Glutamatergic neuron (in vitro differentiated cells): ENCODE results near the gene PTPN4. TPM values are rescaled to one million over a fixed set of nuclear protein-coding genes. Genes with fewer than 3 reads are reported as not detected.
"Not testable (repeated sequence)": the region's sequence is repeated elsewhere in the genome, so short reads cannot be mapped to it uniquely, and the experiment has no call there.

Source experiments
- DNase-seq: peaks from one replicate; pipeline ENCODE4 v3.0.0; 2022
- H3K27ac Mint-ChIP-seq: one replicate; pipeline ENCODE4 v1.8.0; 2020; ENCODE audit warnings: mild to moderate bottlenecking, mixed read lengths, inconsistent platforms; ENCODE audit not compliant: unreplicated experiment
- H3K27me3 Mint-ChIP-seq: one replicate; pipeline ENCODE4 v1.8.0; 2020; ENCODE audit warnings: mild to moderate bottlenecking, moderate library complexity, mixed read lengths, inconsistent platforms; ENCODE audit not compliant: unreplicated experiment
- H3K36me3 Mint-ChIP-seq: one replicate; pipeline ENCODE4 v1.8.0; 2020; ENCODE audit warnings: mild to moderate bottlenecking, mixed read lengths, inconsistent platforms; ENCODE audit not compliant: unreplicated experiment
- H3K4me1 Mint-ChIP-seq: one replicate; pipeline ENCODE4 v1.8.0; 2020; ENCODE audit warnings: mild to moderate bottlenecking, low read depth, mixed read lengths, inconsistent platforms; ENCODE audit not compliant: unreplicated experiment
- H3K4me3 Mint-ChIP-seq: one replicate; pipeline ENCODE4 v1.8.0; 2020; ENCODE audit warnings: mild to moderate bottlenecking, mixed read lengths, inconsistent platforms; ENCODE audit not compliant: unreplicated experiment
- H3K9me3 Mint-ChIP-seq: one replicate; pipeline ENCODE4 v1.8.0; 2020; ENCODE audit warnings: mild to moderate bottlenecking, moderate library complexity, mixed read lengths, inconsistent platforms; ENCODE audit not compliant: unreplicated experiment
- CTCF ChIP-seq: fragments of 200-600 bp; sonication (generic); IDR thresholded peaks from one replicate; pipeline ENCODE4 v1.5.0; 2021; ENCODE audit not compliant: partially characterized antibody, unreplicated experiment
- total RNA-seq: library from RNA; stranded (reverse); fragmentation: NEBNext Ultra II Directional; extraction: Animal tissue kit (Norgen Biotek cat#: 25700); gene quantifications from one replicate; pipeline ENCODE4 v1.2.1, GENCODE V29; 2021; ENCODE audit not compliant: unreplicated experiment

The PTPN4 gene
- total RNA-seq, 1 donor from 2014 or later = 91.7 TPM

- Mint-ChIP-seq H3K27ac (no peak overlapping the region), H3K9me3 (peaks cover 2% of the 10 kb centered on the region)
- no peak for TF ChIP-seq CTCF
Observed at GRCh38 chr2:119982506-119982905, 222.8 kb downstream of the PTPN4 start.

DNA sequence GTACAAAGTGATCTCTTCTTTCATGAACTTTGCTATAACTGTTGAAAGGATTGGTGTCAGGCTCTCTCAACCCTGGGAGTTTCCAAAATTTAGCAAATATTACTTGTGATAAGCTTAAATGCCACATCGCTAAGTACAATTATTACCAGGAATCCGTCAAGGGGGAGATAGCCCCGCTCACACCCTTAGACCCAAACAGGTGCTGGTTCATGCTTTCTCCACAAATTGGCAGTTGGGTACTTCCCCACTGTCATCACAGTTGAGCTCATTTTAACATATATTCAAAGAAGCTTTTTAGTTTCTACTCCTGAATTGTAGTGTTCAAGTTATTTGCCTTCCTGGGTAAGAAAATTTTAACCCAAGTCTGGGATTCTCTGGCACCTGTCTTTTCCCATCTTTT, 223.4 kb downstream of the PTPN4 start:
- H3K4me1 Mint-ChIP-seq = no peaks in the 10 kb centered on the region
- H3K36me3 Mint-ChIP-seq = no peaks in the 10 kb centered on the region
- H3K4me3 Mint-ChIP-seq = no peak overlapping the region
- peaks cover 4% of the 10 kb centered on the region for H3K9me3 Mint-ChIP-seq
- TF ChIP-seq CTCF = no peak
- no peak for DNase-seq
- no peak overlapping the region for H3K27ac Mint-ChIP-seq
- peaks cover 1% of the 10 kb centered on the region for H3K27me3 Mint-ChIP-seq

More at GRCh38 chr2:119982506-119982905, 222.8 kb downstream of the PTPN4 start:
- Mint-ChIP-seq H3K4me1 (no peaks in the 10 kb centered on the region), H3K27me3 (peaks cover 1% of the 10 kb centered on the region), H3K36me3 (no peaks in the 10 kb centered on the region), H3K4me3 (no peak overlapping the region)
- DNase-seq = no peak

DNA sequence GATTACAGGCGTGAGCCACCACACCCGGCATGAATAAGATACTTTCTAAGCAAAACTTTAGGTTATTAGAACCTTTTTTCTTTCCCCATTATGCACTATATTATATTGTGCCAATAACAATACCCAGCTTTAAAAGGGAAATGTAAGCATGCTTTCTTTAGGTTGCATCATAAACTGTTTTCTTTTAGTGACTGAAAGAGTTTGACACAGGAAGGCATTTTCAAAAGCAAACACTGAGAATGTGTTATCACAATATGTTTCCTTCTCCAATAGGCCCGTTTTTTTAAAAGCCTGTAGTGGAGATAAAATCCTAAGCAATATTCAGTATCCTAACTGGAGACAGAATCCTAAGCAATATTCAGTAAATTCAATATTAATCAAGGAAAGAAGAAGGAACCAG, 236.4 kb downstream of the PTPN4 start:
- no peaks in the 10 kb centered on the region for H3K36me3 Mint-ChIP-seq
- no peak overlapping the region for H3K4me3 Mint-ChIP-seq
- TF ChIP-seq CTCF = no peak
- H3K27ac Mint-ChIP-seq = no peak overlapping the region
- peaks cover 1% of the 10 kb centered on the region for H3K27me3 Mint-ChIP-seq
- DNase-seq = no peak
- peaks cover 8% of the 10 kb centered on the region for H3K9me3 Mint-ChIP-seq
- H3K4me1 Mint-ChIP-seq = no peaks in the 10 kb centered on the region

DNA sequence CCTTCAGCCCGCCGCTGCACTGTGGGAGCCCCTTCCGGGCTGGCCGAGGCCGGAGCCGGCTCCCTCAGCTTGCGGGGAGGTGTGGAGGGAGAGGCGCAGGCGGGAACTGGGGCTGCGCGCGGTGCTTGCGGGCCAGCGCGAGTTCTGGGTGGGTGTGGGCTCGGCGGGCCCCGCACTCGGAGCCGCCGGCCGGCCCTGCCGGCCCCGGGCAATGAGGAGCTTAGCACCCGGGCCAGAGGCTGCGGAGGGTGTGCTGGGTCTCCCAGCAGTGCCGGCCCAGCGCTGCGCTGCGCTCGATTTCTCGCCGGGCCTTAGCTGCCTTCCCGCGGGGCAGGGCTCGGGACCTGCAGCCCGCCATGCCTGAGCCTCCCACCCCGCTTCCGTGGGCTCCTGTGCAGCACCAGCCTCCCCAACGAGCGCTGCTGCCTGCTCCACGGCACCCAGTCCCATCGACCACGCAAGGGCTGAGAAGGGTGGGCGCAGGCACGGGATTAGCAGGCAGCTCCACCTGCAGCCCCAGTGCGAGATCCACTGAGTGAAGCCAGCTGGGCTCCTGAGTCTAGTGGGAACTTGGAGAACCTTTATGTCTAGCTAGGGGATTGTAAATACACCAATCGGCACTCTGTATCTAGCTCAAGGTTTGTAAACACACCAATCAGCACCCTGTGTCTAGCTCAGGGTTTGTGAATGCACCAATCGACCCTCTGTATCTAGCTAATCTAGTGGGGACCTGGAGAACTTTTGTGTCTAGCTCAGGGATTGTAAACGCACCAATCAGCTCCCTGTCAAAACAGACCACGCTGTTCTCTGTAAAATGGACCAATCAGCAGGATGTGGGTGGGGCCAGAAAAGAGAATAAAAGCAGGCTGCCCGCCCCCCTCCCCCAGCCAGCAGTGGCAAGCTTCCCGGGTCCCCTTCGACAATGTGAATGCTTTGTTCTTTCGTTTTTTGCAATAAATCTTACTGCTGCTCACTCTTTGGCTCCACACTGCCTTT, 237.5 kb downstream of the PTPN4 start:
- not testable (repeated sequence) for H3K27me3 Mint-ChIP-seq, H3K36me3 Mint-ChIP-seq, H3K4me1 Mint-ChIP-seq, H3K9me3 Mint-ChIP-seq, H3K27ac Mint-ChIP-seq, H3K4me3 Mint-ChIP-seq, DNase-seq

DNA sequence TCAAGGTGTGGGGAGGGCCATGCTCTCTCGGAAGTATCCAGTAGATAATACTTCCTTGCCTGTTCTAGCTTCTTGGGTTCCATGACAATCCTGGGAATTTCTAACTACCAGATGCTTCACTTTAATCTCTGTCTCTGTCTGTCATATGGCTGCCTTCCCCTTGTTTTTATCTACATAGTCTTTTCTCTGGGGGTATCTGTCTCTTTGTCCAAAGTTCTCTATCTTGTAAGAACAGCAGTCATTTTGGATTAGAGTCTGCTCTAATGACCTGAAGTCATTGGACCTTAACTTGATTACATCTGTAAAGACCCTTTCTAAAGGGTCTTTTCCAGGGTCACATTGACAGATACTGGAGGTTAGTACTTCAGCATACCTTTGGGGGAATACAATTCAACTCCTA, 241.7 kb downstream of the PTPN4 start:
- peaks cover 2% of the 10 kb centered on the region for H3K27me3 Mint-ChIP-seq
- peaks cover 8% of the 10 kb centered on the region for H3K9me3 Mint-ChIP-seq
- no peak overlapping the region for H3K4me3 Mint-ChIP-seq
- DNase-seq = no peak
- H3K36me3 Mint-ChIP-seq = no peaks in the 10 kb centered on the region
- TF ChIP-seq CTCF = no peak
- H3K27ac Mint-ChIP-seq = no peak overlapping the region
- no peaks in the 10 kb centered on the region for H3K4me1 Mint-ChIP-seq
